GM21381 (cell line): ENCODE measurements around the gene FOXP2.
"Not testable (repeated sequence)": the region's sequence is repeated elsewhere in the genome, so short reads cannot be mapped to it uniquely, and the experiment has no call there.

Experiments
- ATAC-seq: cut with Tn5 transposase; IDR thresholded peaks from one replicate; pipeline ENCODE4 v1.9.1; 2021; ENCODE audit warnings: mild to moderate bottlenecking, moderate library complexity; ENCODE audit not compliant: unreplicated experiment

Gene FOXP2

GRCh38 chr7:114574384-114574783 is 159.8 kb downstream of the FOXP2 start:
- ATAC-seq: no peak

DNA sequence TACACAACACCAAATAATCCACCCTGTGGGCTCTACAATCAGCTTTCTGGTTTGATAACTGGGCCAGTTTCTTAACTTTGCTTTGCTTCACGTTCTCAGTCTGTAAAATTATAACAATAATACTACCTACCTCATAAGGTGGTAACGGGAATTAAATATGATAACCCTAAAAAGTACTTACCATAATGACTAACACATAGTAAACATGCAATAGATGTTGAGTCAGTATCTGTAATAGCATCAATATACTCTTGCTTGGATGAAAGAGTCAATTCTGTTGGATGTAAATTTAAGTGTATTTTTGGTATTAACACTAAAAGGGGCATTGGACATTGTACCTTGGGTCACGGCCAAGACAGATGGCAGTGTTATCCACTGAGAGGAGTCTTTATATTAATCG is 160.5 kb downstream of the FOXP2 start:
- ATAC-seq: no peak

DNA sequence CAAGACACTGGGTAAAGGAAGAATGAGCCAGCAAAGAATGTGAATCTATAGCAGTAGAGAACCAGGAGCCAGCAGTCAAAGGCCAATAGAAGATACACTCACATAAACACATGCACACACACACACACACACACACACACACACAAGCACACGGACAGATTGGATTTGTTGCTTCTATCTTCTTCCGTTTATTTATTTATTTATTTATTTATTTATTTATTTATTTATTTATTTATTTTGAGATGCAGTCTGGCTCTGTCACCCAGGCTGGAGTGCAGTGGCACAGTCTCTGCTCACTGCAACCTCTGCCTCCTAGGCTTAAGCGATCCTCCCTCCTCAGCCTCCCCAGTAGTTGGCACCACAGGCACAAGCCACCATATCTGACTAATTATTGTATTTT is 166.3 kb downstream of the FOXP2 start:
- not testable (repeated sequence) for ATAC-seq

GRCh38 chr7:114588506-114588905 is 173.9 kb downstream of the FOXP2 start:
- no peak for ATAC-seq

DNA sequence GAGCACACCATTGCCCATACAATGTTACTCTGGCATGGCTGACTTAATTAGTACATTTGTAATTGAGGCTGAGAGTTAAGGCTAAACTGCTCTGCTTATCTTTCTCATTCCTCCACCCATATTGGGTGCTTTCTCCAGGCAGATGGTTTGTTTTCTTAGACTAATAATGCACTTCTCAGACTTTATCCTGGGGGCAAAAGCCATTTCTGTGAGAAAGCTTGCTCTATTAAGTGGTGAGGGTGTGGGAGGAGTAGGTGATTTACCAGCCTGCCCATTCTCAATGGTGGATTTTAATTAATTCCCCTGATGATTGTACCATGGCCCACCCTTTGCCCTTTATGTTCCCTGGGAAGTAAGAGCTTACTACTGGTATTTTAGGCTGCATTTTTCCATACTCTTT is 174.8 kb downstream of the FOXP2 start:
- no peak for ATAC-seq

GRCh38 chr7:114590298-114590697 is 175.7 kb downstream of the FOXP2 start:
- no peak for ATAC-seq

GRCh38 chr7:114598946-114599345 is 184.3 kb downstream of the FOXP2 start:
- no peak for ATAC-seq

- no peak for ATAC-seq
Measured at GRCh38 chr7:114606100-114606499, 191.5 kb downstream of the FOXP2 start.

DNA sequence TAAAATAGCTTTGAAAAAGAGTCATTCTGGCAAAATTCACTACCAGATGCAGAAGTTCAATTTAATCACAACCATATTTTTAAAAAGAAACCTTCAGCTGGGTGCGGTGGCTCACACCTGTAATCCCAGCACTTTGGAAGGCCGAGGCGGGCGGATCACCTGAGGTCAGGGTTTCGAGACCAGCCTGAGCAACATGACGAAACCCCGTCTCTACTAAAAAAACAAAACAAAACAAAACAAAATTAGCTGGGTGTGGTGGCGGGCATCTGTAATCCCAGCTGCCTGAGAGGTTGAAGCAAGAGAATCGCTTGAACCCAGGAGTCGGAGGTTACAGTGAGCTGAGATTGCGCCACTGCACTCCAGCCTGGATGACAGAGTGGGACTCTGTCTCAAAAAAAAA is 194.2 kb downstream of the FOXP2 start:
- ATAC-seq: not testable (repeated sequence)

GRCh38 chr7:114620208-114620607 is 205.6 kb downstream of the FOXP2 start:
- no peak for ATAC-seq

DNA sequence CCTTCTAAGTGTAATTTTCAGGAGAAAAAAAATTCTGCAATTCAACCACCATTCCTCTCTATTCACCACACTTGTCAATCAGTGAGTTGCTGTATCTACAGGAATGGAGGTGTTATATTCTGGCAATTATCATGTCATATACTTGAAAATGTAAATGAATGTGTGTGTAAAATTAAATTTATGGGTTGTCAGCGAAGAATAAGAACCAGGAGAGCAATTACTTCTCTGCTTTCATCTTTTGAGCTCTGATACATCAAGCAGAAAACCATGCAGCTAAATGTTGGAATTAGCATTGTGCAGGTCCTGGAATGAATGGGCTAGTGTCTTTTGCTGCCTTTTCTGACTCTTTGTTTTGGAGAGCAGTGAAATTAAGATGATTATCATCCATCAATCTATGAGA is 207.6 kb downstream of the FOXP2 start:
- ATAC-seq: no peak

DNA sequence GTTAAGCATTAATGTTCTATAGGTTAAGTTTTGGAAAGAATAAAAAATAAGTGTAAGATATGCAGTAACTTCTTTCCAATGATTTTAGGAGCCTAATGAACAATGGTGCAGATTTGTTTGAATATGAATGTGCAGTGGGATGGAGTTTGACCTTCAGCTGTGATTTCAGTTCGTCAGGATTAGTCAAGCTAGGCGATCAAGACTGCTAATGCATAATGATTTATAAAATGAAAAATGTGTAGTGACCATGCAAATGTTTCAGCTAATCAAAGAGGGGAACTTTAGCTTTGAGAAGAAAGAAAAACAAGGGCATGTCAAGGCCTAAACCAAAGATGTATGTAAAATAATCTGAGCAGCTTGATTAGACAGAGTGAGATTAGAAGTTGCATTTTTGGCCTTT is 208.5 kb downstream of the FOXP2 start:
- no peak for ATAC-seq

DNA sequence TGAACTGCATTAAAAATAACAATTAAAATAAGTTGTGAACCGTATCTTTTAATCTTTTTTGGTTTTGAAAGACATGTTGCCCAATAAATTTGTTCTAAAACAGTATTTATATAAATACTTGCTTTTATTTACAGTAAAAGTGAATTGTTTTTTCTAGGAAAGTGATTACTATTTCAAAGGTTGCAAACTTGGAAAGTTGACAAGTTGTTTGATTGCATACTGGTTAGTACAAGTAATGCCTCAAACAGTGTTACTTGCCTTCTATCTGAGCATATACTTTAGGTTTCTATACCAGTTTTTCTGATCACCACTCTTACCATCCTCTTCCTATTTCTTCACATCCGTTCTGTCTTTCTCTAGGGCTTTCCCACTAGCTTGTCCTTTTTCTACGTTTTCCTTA is 212.6 kb downstream of the FOXP2 start:
- ATAC-seq: no peak

DNA sequence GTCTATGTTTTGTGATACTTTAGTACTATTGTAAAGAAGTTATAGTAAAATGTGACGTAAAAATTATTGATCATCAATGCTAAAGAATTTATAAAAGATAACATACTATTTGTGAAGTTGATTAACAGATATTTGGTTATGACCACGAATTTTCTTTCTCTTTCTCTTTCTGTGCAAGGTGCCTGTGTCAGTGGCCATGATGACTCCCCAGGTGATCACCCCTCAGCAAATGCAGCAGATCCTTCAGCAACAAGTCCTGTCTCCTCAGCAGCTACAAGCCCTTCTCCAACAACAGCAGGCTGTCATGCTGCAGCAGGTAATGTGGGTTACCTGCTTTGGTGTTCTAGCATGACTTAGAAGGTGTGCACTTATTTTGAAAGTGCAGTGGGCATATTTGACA is 213.7 kb downstream of the FOXP2 start:
- no peak for ATAC-seq

GRCh38 chr7:114629762-114630161 is 215.1 kb downstream of the FOXP2 start:
- ATAC-seq: no peak

GRCh38 chr7:114630201-114630990 is 215.8 kb downstream of the FOXP2 start:
- no peak for ATAC-seq

DNA sequence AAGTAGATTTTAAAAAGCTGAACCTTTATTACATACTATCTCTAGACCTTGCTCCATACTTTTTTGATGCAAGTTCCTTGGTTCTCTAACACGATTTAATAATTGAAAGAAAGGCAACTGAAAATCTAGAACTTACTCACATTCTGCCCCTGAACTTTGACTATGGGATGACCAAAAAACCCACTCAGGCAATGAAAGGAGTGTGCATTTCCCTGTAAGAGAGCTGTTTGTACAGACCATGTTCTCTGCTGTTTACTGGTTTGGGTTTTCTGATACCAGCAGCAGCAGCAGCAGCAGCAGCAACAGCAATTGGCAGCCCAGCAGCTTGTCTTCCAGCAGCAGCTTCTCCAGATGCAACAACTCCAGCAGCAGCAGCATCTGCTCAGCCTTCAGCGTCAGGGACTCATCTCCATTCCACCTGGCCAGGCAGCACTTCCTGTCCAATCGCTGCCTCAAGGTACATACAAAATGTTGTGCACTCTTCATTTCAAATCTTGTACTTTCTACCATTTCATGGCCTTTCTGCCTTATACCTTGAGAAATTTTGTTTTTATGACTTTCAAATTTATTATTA is 216.7 kb downstream of the FOXP2 start:
- no peak for ATAC-seq

- no peak for ATAC-seq
Measured at GRCh38 chr7:114639451-114639850, 224.8 kb downstream of the FOXP2 start.

- no peak for ATAC-seq
Measured at GRCh38 chr7:114644455-114644854, 229.8 kb downstream of the FOXP2 start.

GRCh38 chr7:114645451-114645850 is 230.8 kb downstream of the FOXP2 start:
- no peak for ATAC-seq

- no peak for ATAC-seq
Measured at GRCh38 chr7:114647518-114647917, 232.9 kb downstream of the FOXP2 start.

DNA sequence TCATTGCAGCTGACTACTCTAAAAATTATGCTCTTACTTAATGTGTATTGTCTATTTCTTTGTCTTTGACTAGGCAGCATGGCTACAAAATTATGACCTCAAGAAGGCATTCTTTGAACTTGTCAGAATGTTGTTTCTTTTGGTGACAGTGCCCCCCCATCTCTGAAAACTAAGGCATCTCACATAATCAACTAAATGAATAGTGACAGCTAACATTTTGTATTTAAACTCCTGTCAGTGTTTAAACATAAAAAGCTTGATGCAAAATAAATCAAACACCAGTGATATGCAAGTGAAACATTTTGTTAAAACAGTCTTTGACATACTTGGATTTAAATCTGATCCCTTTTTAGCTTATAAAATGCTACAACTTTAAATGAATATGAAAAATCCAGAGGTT is 233.5 kb downstream of the FOXP2 start:
- ATAC-seq: no peak

DNA sequence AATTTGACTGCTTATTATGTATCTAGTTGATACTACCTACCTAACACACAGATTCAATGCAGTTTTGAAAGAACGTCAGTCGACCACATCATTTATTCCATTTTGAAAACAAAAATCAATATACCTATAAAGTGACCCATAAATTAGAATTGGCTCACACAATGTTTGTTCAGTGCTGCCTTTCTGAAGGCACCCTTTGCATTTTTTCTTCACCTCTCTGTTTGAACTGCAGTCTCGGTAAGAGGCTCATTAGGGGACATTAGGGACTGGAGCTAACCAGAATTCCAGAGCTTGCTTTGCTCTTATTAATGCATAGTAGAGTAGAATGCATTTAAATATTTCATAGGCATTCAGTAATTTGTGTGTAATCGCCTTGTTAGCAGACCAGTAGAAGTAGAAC is 234.1 kb downstream of the FOXP2 start:
- no peak for ATAC-seq
